ENCODE data around the gene KLHL25.

Gene KLHL25

DNA sequence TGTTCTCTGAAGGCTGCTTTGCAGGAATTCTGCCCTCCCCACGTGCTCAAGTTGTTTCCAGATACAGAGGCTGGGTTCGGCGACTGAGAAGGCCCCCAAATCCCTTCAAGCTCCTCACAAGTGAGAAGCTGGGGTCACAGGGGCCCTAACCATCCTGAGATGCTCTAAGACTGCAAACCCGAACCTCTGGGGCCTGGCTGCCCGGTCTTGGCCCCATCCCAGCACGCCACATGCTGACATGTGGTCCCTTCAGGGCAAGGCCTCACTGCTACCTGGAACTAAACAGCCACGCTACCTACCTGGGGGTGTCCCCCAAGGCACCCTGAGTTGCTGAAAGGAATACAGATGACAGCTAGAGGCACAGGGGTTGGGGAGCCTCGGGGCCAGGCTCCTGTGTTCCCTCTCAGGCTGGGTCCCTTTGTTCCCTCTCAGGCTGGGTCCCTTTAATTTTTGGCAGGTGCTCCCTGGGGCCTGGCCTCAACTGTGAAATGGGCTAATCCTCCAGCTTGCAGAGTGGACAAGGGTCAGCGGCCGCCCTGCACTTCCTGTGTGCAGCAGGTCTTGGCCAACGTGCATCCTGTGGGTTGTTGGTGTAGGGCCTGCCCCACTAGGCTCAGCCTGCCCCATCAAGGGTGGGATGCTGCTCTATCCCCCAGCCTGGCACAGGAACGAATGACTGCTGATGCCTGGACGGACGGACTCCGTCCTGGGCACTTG lies 32.5 kb downstream of the KLHL25 start:
- in situ Hi-C loops (cut with MboI; ENCODE audit: low sequenced_read_pairs) = no loop called here

DNA sequence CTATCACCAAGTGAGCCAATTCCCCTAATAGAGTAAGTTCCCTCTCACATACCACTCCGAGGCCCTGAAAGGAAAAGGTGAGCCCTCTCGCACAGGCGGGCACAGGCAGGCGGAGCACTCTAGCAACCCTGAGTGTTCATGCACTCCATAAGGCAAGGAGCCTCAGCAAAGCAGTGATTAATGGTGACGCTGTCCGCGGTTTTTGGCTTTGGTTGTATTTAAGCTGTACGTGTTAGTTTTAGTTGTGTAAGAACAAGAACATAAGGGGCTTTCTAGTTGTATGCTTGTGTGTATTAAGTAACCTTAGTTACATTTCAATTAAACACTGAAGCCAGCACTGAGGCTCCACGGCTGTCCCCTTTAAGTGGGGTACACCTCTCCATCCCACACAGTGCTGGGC lies 33.1 kb downstream of the KLHL25 start:
- in situ Hi-C loops (cut with MboI; ENCODE audit: low sequenced_read_pairs) = no loop called here

DNA sequence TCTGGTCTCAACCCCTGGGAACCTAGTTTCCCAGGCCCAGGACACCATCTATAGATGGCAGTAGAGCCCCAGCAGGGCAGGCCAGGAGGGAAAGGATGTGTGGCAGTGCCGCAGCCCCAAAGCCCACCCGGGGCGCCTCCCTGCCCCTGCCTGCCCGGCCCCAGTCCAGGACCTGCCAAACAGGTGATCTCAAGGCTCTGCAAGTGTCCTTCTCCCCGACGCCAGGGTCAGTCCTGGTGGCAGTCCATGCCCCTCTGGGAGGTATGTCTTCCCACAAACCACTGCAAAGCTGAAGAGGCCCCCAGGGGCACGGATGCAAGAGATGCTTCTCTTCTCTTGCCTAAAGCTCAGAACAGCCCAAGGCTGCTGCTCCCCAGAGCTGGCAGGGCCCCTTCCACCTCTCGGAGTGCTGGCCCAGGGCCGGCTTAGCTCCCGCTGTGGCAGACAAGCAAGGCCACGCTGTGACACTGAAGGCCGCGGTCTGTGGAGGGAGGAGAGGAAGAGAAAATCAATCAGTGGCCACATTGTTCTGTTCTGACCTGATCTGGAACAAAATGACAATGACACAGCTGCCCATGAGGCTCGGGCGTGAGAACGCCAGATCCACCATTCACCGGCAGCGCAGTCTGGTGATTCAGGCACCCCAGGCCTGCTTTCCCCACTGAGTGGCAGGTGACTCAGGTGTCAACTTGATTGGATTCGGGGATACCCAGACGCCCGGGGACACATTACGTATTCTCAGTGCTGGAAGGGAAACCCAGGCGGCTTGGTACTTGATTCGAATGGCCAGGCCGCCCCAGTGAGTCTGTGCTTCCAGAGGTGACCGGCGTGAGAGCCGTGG lies 34.0 kb downstream of the KLHL25 start:
- in situ Hi-C loops (cut with MboI; ENCODE audit: low sequenced_read_pairs) = no loop called here

DNA sequence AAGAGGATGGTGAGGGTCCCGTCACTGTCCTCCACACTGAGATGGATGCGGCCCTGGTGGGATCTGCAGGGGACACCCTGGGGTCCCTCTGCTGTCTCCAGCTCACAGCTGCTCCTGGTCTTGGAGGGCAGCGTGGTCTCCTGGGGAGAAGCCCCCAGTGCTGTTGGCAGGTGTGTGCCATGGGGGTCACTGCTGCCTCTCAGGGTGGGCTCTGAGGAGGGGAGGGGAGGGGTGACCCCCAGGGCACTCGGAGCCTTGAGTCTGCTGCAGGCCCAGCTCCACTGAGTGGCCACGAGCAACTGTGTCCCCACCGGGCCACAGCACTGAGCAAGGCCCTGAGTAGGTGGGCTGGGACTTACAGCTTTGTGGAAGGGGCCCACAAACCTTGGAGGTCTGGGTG lies 34.7 kb downstream of the KLHL25 start:
- in situ Hi-C loops (cut with MboI; ENCODE audit: low sequenced_read_pairs) = no loop called here

DNA sequence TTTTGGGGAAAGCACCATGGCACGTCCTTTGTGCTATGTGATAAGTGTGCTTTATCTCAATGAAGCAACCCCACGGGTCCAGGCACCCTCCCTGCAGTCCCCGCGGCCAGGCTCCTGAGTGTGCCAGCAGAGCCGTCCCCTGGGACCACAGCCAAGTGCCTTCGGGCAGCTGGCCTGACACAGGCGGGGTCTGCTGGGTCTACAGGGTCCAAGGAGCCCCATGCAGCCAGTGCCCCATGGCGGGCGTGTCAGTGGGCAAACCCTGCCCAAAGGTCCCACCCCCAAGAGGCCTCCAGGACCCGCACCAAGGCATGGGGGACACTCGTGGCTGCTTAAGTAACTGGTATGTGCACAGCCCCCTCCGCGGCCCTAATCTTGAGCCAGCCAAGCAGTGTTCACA lies 35.3 kb downstream of the KLHL25 start:
- in situ Hi-C loops (cut with MboI; ENCODE audit: low sequenced_read_pairs) = no loop called here

DNA sequence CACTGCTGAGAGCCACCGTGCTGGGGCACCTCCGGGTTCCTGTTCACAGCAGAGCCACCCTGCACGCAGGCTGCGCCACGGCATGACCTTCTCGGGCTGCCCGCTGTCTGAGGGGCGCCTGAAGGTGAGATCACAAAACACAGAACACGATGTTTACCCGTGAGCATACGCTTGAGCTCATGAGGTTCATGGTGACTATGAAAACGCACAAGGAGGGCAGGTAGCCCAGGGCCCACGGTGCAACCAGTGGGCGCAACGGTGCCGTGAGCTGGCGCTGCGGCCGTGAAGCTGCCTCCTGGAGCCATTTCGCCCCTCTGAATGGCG lies 36.1 kb downstream of the KLHL25 start:
- in situ Hi-C loops (cut with MboI; ENCODE audit: low sequenced_read_pairs) = no loop called here

DNA sequence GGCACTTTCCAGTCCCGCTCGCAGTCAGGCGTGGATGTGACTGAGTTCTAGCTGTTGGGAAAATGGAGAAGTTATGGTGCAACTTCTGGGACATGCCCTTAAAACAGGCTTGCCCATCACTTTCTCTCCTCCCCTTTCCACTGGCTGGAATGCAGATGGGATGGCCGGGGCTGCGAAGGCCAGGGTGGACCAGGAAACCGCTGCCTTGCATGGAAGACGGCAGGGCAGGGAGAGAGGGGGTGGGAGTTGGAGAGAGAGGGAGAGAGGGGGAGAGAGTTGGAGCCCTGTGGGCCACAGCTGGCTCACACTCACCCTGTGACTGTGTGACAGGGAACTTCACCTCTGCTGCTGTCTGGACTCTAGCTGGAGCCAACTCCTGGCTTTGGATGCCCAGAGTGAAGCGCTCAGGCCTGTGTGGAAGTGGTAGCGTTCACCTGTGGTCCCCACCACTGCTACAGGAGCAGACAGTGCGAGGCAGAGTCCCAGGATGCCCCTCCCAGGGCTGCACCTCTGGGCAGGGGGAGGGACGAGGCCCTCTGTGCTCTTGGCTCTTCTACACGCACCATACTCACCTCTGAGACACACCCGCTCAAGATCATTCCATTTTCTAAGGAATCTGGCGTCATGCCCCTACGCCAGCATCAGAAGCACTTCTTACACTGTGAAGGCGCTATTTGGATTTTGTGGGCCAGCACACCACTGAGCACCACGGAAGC lies 36.6 kb downstream of the KLHL25 start:
- in situ Hi-C loops (cut with MboI; ENCODE audit: low sequenced_read_pairs) = no loop called here

DNA sequence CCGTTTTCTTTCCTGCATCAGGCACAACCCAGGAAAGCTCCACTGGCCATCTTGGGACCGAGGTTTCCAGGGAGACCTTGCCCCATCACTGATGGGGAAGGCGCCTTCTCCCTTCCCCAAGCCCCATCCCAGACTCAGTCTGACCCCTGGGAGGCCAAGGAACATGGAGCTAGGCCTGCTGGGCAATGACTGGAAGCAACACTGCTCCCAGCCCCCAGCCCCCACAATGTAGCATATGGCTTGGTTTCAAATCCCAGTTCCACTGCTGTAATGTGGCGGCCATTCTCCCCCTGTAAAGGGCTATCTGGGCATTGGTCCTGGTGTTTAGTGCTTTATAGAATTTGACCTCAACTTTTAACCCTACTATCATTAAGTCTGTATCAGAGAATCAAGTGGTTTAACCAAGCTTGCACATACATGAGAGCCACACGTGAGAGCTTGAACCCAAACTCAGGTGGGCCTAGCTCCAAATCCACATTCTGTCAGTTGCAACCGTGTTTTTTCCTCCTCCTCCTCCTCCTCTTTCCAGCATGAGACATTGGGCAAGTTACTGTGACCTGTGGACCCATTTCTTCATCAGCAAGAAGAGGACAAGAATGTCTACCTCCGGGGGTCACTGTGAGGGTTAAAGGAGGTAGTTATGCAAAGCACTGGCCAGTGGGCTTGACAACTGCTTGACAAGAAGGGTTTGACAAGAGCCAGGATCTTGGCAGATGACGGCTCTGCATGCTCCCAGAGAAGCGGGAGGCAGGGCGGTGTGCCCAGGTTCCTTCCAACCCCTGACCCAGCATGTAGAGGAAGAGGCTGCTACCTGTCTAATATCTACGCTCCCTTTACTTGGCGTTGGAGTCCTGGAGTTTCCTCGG lies 37.4 kb downstream of the KLHL25 start:
- in situ Hi-C loops (cut with MboI; ENCODE audit: low sequenced_read_pairs) = no loop called here

DNA sequence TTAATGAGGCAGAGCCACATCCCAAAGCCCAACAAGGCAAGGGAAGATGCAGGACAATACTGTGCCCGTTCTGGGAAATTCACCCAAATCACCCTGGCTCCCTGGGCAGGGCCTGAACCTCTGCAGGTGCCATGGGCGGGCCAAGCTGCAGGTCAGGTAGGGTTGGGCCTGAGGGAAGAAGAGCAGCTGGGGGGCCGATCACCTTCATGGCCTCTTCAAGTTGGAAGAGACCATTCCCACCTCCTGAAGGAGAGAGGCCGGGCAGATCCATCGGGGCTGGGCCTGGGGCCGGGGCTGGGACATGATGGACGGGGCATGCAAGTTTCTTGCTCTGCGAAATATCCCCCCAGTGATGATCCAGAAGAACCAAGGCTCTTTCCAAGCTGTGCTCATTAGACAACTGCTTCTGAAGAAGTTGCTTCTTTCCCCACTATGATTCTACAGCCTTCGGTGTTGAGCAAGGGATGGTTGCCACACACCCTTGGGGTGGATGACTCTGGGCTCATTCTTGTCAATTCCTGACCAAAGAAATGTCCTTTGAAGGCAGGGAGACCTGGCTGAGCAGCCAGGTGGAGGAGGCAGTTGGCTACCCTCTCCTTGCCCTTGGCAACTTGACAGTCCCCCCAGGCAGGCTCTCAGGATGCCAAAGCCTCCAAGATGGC lies 38.2 kb downstream of the KLHL25 start:
- in situ Hi-C loops (cut with MboI; ENCODE audit: low sequenced_read_pairs) = no loop called here

DNA sequence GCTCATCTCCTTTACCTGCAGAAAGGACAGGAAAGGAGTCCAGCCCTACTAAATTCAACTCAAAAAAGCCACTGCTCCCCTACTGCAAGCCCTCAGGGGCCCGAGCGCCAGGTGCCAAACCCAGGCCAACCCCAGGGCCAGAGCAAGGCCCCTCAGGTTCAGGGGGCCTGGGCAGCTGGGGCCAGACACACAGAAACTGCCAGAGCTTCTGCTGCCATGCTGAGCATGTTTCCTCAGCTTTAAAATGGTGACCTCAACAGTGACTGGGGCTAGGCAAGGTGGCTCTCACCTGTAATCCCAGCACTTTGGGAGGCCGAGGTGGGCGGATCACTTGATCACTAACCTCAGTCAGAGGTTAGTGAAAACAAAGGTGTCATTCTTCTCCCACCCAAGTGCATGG lies 38.8 kb downstream of the KLHL25 start:
- in situ Hi-C loops (cut with MboI; ENCODE audit: low sequenced_read_pairs) = no loop called here

DNA sequence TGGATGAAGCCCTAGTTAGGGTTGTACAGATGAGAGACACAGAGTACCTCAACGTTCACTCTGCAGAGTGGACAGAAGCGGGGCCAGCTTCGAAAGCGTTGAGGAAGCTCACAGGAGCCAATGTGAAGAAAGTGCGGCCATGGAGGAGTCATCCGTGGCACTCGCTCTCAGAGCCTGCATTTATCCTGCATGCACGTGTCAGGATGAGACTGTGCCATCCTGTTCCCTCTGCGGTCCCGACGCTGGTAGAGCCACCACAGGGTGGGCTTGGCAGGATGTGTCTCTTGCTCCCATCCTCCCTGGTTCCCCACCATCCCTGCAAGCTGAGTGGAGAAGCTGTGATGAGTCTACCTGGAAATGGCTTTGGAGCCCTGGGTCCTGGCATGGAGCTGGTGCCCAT lies 39.3 kb downstream of the KLHL25 start:
- in situ Hi-C loops (cut with MboI; ENCODE audit: low sequenced_read_pairs) = no loop called here

DNA sequence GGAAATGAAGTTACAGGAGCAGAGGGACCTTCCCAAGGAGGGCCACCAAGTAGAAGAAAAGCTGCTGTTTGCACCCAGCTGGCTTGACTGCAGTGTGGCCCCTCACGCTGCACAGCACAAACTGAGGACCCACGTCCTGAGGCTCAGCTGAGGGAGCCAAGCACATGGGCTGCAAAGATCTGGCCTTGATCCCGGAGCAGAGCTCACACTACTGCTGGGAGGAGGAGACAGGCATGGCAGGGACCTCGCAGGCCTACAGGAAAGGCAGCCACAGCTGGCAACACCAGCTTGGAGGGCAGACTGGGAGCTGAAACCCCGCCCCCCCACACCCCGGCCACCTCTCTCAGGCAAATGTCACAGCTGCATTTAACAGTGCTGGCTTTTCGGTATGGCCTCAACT lies 39.7 kb downstream of the KLHL25 start:
- in situ Hi-C loops (cut with MboI; ENCODE audit: low sequenced_read_pairs) = no loop called here

DNA sequence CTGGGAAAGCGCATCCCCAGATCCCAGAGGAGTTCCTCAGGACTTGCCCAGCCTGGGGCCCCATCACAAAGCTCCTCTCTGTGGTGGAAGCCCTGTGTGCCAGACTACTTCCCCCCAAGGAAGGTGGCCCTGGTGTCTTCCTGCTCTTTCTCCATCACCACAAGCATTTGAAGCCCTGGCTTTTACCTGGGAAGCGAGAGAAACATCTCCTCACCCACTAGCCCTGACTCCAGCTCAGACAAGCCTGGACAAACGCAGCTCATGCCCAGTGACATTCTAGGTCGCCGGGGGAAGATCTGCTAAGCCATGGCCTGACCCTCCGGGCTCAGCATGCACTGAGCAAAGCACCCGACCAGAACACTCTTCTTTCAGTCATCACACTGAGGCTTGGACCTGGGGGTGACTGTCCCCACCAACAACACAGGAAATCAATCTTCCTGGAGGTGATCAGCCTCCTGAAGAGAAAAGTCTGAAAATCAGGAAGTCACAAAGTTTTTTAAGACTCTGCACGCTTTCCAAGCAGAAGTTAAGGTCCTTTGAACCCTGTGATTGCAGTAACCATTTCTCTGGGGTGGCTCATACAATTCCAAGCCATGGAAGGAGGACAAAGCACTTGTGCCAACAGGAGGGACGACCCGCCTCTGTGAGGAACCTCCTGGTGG lies 40.8 kb downstream of the KLHL25 start:
- in situ Hi-C loops (cut with MboI; ENCODE audit: low sequenced_read_pairs) = no loop called here

DNA sequence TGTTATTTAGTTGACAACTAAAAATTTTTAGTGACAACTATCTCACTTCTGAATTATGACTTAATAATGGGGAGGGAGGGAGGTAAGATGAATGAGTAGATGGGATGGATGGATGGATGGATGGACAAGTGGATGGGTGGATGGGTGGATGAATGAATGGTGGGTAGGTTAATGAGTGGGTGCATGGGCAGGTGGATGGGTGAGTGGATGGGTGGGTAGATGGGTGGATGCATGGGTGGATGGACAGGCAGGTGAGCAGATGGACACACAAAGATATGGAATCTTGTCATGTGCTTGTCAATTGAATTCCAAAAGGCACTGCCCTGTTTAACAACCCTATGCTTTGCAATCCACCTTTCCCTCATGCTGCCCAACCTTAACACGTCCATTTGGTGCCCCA lies 41.5 kb downstream of the KLHL25 start:
- in situ Hi-C loops (cut with MboI; ENCODE audit: low sequenced_read_pairs) = no loop called here

DNA sequence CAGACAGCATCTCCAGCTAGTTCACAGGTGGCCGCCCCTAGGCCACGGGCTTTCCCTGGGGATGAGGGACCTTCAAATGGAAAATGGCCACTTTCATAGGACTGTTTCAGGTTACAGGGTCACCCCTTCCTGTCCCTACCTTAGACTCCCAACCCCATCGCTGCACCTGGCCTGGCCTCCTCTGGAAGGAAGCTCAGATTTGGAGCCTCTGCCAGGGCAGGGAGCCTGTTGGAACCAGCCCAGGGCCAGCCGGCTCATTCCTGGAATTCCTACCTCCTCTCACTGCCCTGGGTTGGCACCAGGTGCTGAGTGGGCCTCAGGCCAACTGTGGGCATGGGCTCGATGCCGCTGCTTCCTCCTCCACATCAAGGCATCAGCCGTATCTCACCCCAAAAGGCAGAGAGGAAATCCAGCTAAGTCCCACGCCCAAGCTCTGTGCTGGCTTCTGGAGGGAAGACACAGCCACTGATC lies 42.2 kb downstream of the KLHL25 start:
- in situ Hi-C loops (cut with MboI; ENCODE audit: low sequenced_read_pairs) = no loop called here

DNA sequence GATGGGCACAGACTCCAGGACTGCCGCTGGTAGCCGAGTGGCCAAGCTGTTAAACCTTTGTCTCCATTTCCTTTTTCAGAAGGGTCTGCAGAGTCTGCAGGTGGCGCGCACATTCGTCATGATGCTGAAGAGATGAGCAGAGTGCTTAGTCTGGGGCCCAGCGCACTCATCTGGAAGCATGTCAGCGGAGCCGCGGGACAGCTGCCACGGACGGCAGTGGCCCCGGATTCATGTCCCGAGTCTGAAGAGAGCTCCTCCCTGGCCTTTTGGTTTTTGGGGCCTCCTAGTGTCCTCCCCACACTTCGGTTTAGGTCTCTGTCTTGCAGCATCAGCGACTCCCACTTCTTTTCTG lies 42.6 kb downstream of the KLHL25 start:
- in situ Hi-C loops (cut with MboI; ENCODE audit: low sequenced_read_pairs) = no loop called here

DNA sequence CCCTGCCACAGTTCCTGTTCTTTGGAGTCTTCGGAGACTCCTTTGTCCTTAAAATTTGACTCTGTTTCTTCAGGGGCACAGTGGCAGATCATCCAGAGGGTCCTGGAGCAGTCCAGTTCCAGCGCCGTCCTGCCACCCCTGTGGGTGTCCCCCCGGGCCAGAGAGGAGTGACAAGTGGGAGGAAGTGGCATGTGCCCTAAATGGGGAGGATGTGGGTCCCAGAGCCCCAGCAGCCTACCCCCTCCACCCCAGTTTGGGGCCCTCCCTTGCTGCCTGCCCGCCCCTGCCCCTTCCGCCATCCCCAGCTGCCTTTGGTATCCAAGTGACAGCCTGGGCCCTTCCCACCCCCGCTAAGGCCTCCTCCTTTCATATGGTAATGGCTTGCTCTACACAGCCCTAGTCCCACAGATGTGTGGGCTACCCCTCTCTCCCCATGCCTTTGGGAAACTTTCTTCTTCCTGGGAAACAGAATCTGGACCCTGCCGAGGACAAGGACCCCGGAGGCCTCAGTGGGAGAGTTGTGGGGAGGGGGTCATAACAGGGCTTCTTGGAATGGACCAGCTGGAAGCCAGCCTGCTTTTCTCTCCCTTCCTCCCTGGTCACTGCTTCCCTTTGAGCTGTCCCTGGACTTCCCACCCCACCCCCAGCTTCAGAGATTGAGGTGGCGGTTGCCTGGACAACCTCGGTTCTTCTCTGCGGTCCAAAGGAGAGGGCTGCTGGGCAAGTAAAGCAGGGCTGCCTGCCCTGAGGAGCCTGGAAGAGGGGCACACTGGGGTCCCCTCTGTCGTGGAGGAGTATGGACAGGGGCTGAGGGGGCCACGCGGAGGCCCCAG lies 43.2 kb downstream of the KLHL25 start:
- in situ Hi-C loops (cut with MboI; ENCODE audit: low sequenced_read_pairs) = no loop called here

DNA sequence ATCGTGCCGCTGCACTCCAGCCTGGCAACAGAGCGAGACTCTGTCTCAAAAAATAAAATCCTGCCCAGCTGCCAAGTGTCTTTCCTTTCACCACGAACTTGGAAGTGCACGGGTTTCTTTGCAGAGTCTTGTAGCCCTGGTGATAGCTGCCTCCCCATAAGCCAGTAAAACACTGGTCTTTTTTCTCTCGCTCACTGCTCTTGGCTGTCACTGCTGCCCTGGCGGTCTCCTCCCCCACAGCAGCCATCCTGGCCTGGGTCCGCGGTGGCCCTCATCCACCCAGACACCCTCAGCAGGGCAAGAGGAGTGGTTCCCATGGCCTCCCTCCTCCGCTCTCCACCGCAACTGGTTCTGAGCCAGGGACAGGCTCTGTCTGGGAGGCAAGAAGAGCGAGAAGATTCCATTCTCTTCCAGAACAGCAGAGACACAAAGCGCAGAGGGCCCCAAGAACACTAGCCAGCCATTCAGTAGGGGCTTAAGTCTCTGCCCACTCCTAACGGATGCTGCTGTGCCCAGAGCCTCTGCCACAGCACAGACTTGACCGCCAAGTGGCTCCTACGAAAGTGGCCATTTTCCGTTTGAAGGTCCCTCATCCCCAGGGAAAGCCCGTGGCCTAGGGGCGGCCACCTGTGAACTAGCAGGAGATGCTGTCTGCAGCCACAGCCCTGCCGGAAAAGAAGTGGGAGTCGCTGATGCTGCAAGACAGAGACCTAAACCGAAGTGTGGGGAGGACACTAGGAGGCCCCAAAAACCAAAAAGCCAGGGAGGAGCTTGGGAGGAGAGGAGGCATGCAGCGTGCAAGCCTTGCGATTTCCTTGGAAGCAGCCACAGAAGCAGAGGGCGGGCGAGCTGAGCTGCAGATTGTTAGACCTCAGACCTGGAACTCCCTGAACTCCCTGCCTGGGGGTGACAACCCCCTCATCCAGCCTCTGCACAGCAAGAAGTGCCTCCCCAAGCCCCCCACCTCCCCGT lies 44.1 kb downstream of the KLHL25 start:
- in situ Hi-C loops (cut with MboI; ENCODE audit: low sequenced_read_pairs) = no loop called here

Measured in HL-60/S4 treated with retinoic acid at 250 ng/mL for 4 days and 3 days (cell line).